Central memory CD8-positive, alpha-beta T cell (primary cell): ENCODE measurements around the gene RASIP1.

Experiments used
- ATAC-seq: fragments of 150-1000 bp; cut with Tn5 transposase; replicated peaks from 2 replicates; pipeline ENCODE4 v1.10.0; 2022; ENCODE audit warnings: mild to moderate bottlenecking, moderate FRiP score, moderate number of reproducible peaks; ENCODE audit not compliant: poor library complexity, severe bottlenecking; ENCODE audit errors: extremely low read depth
- DNase-seq, 2 donors: peaks; one replicate each; pipeline ENCODE4 v3.0.0; 2021; ENCODE audit warnings: low spot score in 2 of 2
- H3K27ac Mint-ChIP-seq: one replicate; pipeline ENCODE4 v1.8.0; 2022; ENCODE audit warnings: low read depth, mild to moderate bottlenecking, moderate library complexity, mixed read lengths
- H3K27me3 Mint-ChIP-seq: one replicate; pipeline ENCODE4 v1.8.0; 2022; ENCODE audit warnings: mixed read lengths
- H3K36me3 Mint-ChIP-seq: one replicate; pipeline ENCODE4 v1.8.0; 2022; ENCODE audit warnings: mild to moderate bottlenecking, moderate library complexity, mixed read lengths; ENCODE audit not compliant: insufficient read depth
- H3K4me1 Mint-ChIP-seq: one replicate; pipeline ENCODE4 v1.8.0; 2022; ENCODE audit warnings: mixed read lengths
- H3K4me3 Mint-ChIP-seq: one replicate; pipeline ENCODE4 v1.8.0; 2022; ENCODE audit warnings: mild to moderate bottlenecking, moderate library complexity, mixed read lengths
- H3K9me3 Mint-ChIP-seq: one replicate; pipeline ENCODE4 v1.8.0; 2022; ENCODE audit warnings: mixed read lengths

RASIP1 gene

GRCh38 chr19:48737360-48737998 is 2.9 kb downstream of the RASIP1 start:
- Mint-ChIP-seq H3K27me3 (peaks cover 9% of the 10 kb centered on the region), H3K27ac (no peak overlapping the region), H3K36me3 (peaks cover 3% of the 10 kb centered on the region), H3K4me3 (peak overlapping the region; percentile 9), H3K9me3 (no peaks in the 10 kb centered on the region), H3K4me1 (peaks cover 16% of the 10 kb centered on the region)
- DNase-seq (no peak), ATAC-seq (no peak)

GRCh38 chr19:48735031-48735615 is 5.3 kb downstream of the RASIP1 start:
- peaks cover 13% of the 10 kb centered on the region for H3K27me3 Mint-ChIP-seq
- no peaks in the 10 kb centered on the region for H3K9me3 Mint-ChIP-seq
- no peak overlapping the region for H3K27ac Mint-ChIP-seq
- H3K4me3 Mint-ChIP-seq: no peak overlapping the region
- H3K36me3 Mint-ChIP-seq: peaks cover 3% of the 10 kb centered on the region
- H3K4me1 Mint-ChIP-seq: peaks cover 5% of the 10 kb centered on the region
- DNase-seq: no peak
- no peak for ATAC-seq

GRCh38 chr19:48734625-48735024 is 5.8 kb downstream of the RASIP1 start:
- Mint-ChIP-seq H3K9me3 (no peaks in the 10 kb centered on the region), H3K27ac (no peak overlapping the region), H3K27me3 (peaks cover 13% of the 10 kb centered on the region), H3K36me3 (peaks cover under 1% of the 10 kb centered on the region), H3K4me1 (peaks cover under 1% of the 10 kb centered on the region), H3K4me3 (no peak overlapping the region)
- DNase-seq: no peak
- ATAC-seq: no peak

GRCh38 chr19:48731452-48731851 is 9.0 kb downstream of the RASIP1 start:
- no peak for DNase-seq
- H3K9me3 Mint-ChIP-seq: peaks cover 4% of the 10 kb centered on the region
- ATAC-seq: no peak
- no peaks in the 10 kb centered on the region for H3K36me3 Mint-ChIP-seq
- H3K27me3 Mint-ChIP-seq: peaks cover 13% of the 10 kb centered on the region
- H3K4me3 Mint-ChIP-seq: no peak overlapping the region
- peaks cover 5% of the 10 kb centered on the region for H3K4me1 Mint-ChIP-seq
- H3K27ac Mint-ChIP-seq: no peak overlapping the region

GRCh38 chr19:48728911-48729664 is 11.3 kb downstream of the RASIP1 start:
- Mint-ChIP-seq H3K27ac (no peak overlapping the region), H3K4me1 (peaks cover 21% of the 10 kb centered on the region), H3K9me3 (peaks cover 17% of the 10 kb centered on the region), H3K4me3 (no peak overlapping the region), H3K27me3 (peaks cover 13% of the 10 kb centered on the region), H3K36me3 (no peaks in the 10 kb centered on the region)
- ATAC-seq (no peak), DNase-seq (no peak)

- H3K9me3 Mint-ChIP-seq: peaks cover 17% of the 10 kb centered on the region
- peak overlapping the region; percentile 2 for H3K27ac Mint-ChIP-seq
- peaks cover 21% of the 10 kb centered on the region for H3K4me1 Mint-ChIP-seq
- DNase-seq (no peak), ATAC-seq (peak; percentile 83)
- no peak overlapping the region for H3K4me3 Mint-ChIP-seq
- no peaks in the 10 kb centered on the region for H3K27me3 Mint-ChIP-seq
- H3K36me3 Mint-ChIP-seq: no peaks in the 10 kb centered on the region
Measured at GRCh38 chr19:48726556-48726955, 13.9 kb downstream of the RASIP1 start.

GRCh38 chr19:48724796-48725753 is 15.3 kb downstream of the RASIP1 start:
- ATAC-seq (peak; percentile 37), DNase-seq (no peak)
- Mint-ChIP-seq H3K4me1 (peaks cover 32% of the 10 kb centered on the region), H3K36me3 (peaks cover 2% of the 10 kb centered on the region), H3K27me3 (no peaks in the 10 kb centered on the region), H3K9me3 (peaks cover 17% of the 10 kb centered on the region), H3K4me3 (peak overlapping the region; percentile 63), H3K27ac (peak overlapping the region; percentile 88)

GRCh38 chr19:48722196-48722708 is 18.2 kb downstream of the RASIP1 start:
- ATAC-seq (no peak), DNase-seq (no peak)
- Mint-ChIP-seq H3K36me3 (peaks cover 2% of the 10 kb centered on the region), H3K9me3 (peaks cover 17% of the 10 kb centered on the region), H3K27ac (no peak overlapping the region), H3K4me3 (no peak overlapping the region), H3K27me3 (no peaks in the 10 kb centered on the region), H3K4me1 (peaks cover 32% of the 10 kb centered on the region)

GRCh38 chr19:48720613-48721296 is 19.7 kb downstream of the RASIP1 start:
- no peaks in the 10 kb centered on the region for H3K27me3 Mint-ChIP-seq
- ATAC-seq (peak; percentile 88), DNase-seq (peak; percentile 75 to 85)
- H3K27ac Mint-ChIP-seq: peak overlapping the region; percentile 93
- peaks cover 22% of the 10 kb centered on the region for H3K4me1 Mint-ChIP-seq
- peak overlapping the region; percentile 93 for H3K4me3 Mint-ChIP-seq
- H3K36me3 Mint-ChIP-seq: peaks cover 2% of the 10 kb centered on the region
- peaks cover 10% of the 10 kb centered on the region for H3K9me3 Mint-ChIP-seq

- H3K9me3 Mint-ChIP-seq: peaks cover 6% of the 10 kb centered on the region
- H3K27me3 Mint-ChIP-seq: no peaks in the 10 kb centered on the region
- H3K36me3 Mint-ChIP-seq: peaks cover 2% of the 10 kb centered on the region
- ATAC-seq: peak; percentile 1
- DNase-seq: no peak
- H3K4me1 Mint-ChIP-seq: peaks cover 18% of the 10 kb centered on the region
- H3K4me3 Mint-ChIP-seq: peak overlapping the region; percentile 93
- peak overlapping the region; percentile 93 for H3K27ac Mint-ChIP-seq
Measured at GRCh38 chr19:48720251-48720612, 20.2 kb downstream of the RASIP1 start.

GRCh38 chr19:48719263-48720171 is 20.9 kb downstream of the RASIP1 start, which contains the start of gene MAMSTR:
TSS of gene MAMSTR (minus strand) at chr19:48719725. CDS start at chr19:48719031, 694 bp downstream.
- Mint-ChIP-seq H3K36me3 (peaks cover 2% of the 10 kb centered on the region), H3K27me3 (no peaks in the 10 kb centered on the region), H3K9me3 (no peaks in the 10 kb centered on the region), H3K4me3 (peak within 1 kb of the TSS; percentile 93), H3K4me1 (peaks cover 18% of the 10 kb centered on the region), H3K27ac (peak within 1 kb of the TSS; percentile 93)
- ATAC-seq (no peak), DNase-seq (no peak)
